NCI-H2171 (cell line): Measurements from ENCODE around the gene UBTD1.
"Not testable (repeated sequence)": the region's sequence is repeated elsewhere in the genome, so short reads cannot be mapped to it uniquely, and the experiment has no call there.

Experiments used
- DNase-seq: peaks from one replicate; lab custom pipeline; 2025; lab: John Stamatoyannopoulos, UW

The UBTD1 gene, protein sequence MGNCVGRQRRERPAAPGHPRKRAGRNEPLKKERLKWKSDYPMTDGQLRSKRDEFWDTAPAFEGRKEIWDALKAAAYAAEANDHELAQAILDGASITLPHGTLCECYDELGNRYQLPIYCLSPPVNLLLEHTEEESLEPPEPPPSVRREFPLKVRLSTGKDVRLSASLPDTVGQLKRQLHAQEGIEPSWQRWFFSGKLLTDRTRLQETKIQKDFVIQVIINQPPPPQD

DNA sequence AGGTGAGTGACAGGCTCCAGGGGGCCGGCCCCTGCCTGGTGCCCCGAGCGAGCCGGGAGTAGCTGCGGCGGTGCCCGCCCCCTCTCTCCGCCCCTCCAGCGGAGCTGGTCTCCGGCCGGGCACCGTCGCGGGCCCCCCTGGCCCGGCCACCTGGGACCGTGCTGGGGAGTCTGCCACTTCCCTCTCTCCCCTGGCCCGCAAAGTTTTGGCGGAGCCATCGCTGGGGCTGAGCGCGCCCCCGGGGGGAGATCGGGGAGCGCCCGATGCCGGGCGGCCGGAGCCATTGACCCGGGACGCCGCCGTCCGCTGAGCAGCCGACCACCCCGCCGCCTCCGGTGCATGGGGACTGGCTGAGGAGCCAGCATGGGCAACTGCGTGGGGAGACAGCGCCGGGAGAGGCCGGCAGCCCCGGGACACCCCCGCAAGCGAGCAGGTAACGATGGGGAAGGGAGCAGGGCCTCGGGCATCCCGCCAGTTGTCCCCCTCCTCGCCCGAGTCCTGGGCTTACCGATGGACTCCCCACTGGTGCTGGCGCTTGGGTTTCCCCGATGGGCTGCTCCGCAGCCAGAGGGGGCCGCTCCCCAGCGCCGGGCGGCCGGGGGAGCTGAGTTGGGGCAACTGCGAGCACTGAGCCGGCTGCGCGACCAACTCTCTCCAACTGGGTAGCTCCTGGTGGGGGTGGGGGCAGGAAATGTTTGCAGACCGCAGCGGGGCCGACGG, at the start of gene UBTD1:
TSS of gene UBTD1 (plus strand) at position 84 of the 720 bp plus-strand sequence. CDS start at position 364, 280 bp downstream.
- DNase-seq = no peak

DNA sequence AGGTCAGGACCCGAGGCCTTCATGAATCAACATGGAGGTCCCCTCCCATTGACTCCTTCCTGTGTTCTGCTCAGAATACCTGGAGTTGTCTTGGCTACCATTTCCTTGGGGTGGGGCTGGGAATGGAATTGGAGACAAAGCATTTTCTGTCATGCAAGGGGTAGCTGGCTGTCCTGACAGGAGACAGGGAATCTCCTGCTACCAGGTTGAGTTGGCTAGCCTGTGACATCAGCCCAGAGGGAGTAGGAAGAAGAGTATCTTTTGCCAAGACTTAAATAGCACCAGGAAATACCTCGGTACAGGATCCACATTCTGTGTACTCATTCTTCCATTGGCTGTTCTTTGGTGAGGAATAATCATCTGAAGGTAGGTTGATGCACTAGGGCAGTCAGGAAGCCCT, 47.9 kb upstream of the UBTD1 start:
- DNase-seq = no peak

DNA sequence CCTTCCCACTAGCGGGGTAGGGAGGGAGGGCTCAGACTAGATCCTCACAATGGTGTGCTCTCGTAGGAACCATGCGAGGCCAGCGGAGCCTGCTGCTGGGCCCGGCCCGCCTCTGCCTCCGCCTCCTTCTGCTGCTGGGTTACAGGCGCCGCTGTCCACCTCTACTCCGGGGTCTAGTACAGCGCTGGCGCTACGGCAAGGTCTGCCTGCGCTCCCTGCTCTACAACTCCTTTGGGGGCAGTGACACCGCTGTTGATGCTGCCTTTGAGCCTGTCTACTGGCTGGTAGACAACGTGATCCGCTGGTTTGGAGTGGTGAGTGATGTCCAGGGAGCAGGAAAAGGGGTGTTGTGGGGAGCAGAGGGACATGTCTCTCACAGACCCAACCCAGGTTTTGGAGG, 47.1 kb upstream of the UBTD1 start:
- no peak for DNase-seq

DNA sequence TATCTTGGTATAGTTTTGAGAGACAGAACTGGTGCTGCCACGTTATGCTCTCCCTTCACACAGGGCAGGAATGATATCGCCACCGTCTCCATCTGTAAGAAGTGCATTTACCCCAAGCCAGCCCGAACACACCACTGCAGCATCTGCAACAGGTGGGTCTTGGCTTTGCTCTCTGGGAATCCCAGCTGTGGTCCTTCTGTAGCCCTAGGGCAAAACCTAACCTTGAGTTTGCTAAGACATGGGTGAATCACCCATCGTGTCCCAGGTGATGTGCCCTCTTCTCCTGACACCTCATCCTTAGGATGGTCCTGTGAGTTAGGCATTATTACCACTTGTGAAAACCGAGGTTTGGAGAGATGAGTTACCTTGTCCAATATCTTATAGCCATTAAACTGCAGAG, 46.4 kb upstream of the UBTD1 start:
- no peak for DNase-seq

DNA sequence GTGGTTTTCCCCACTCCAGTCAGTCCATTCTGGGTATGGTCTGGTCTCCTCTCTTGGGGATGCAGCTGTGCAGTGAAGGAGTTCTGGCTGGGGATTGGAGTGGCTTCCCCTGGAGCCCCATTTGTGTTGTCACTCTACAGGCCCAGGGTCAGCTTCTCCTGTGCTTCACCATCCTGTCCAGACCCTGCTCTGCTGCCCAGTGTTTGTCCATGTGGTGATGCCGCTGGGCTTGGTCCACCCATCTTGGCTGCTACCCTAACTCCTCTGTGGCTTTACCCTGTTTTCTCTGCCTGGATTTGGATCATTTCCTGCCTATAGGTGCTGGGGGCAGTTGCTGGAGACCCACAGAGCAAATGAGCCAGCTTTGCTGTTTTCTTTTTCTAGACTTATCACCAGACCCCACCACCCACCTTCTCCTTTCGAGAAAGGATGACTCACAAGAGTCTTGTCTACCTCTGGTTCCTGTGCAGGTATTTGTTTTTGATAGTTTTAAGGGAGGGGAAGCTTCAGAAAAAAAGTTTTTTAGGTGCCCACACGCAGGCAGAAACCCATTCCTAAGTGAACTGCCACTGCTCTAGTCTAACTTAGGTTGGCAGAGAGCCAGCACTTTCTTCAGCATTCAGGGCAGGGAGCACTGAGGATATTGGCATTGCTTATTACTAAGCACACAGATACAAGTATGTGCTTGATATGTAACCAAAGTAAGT, 44.2 kb upstream of the UBTD1 start:
- no peak for DNase-seq

DNA sequence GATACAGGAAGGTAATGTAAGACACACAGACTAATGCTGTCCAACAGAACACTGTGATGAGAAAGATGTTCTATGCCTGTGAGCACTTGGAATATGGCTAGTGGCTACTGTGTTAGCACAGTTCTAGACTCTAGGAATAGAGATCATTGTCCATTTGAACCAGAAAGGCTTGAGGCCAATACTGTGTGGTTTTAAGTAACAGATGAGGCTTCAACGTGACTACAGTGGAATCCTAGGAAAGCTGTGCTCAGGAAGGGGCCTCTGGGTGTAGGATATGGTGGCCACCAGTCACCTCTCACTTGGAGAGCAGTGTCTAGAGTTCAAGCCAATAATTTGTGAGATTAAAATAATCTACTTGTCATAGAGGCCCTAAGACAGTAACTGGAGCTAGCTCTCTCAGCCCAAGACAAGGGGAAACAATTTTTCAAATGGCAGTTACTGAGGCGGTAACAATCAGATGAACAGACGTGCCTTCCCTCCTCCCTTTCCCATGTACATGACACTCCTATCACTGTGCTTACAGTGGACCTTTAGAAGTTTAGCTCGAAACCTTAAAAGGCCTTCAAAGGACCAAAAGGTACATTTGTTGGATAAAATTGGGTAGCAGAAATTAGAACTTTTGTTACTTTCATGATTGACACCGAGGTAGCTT, 42.6 kb upstream of the UBTD1 start:
- no peak for DNase-seq

DNA sequence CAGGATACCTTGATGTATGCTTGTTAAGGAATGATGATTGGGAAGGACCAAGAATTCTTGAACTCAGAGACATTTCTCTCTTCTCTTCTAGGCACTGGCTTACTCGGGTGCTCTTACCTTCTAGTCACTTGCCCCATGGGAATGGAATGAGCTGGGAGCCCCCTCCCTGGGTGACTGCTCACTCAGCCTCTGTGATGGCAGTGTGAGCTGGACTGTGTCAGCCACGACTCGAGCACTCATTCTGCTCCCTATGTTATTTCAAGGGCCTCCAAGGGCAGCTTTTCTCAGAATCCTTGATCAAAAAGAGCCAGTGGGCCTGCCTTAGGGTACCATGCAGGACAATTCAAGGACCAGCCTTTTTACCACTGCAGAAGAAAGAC, 42.0 kb upstream of the UBTD1 start:
- DNase-seq = no peak

DNA sequence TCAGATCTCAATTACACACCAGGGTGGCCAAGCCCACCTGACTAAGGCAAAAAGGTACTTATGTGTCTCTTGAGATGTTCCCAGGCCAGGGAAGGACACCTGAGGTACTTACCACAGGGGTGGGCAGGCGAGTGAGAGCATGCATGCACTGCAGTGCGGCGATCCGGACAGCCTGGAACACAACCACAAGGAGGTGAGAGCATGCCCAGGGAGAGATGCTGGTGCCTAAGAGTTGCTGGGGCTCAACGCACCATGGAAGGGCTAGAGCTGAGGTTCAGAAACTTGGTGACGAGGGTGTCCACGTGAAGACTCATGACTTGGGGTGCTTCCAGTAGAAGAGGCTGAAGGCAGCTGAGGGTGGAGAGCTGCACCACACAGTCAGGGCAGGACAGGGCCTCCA, 39.6 kb upstream of the UBTD1 start:
- DNase-seq = no peak

DNA sequence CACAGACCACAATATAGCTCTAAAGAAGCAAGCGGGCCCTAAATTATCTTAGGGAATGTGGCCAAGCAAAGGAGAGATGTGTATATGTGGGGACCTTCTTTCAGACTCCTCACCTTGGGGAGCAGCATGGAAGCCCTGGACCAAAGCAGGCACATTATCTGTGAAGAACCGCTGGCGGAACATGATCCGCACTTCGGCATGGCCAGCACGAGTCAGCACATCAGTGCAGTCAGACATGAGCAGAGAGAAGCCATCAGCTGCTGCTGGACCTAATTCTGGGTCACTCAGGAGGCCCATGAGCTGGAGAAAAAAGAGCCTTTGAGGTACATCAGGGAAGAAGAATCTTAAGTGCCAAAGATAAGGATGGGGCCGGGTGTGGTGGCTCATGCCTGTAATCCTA, 38.8 kb upstream of the UBTD1 start:
- DNase-seq = no peak

DNA sequence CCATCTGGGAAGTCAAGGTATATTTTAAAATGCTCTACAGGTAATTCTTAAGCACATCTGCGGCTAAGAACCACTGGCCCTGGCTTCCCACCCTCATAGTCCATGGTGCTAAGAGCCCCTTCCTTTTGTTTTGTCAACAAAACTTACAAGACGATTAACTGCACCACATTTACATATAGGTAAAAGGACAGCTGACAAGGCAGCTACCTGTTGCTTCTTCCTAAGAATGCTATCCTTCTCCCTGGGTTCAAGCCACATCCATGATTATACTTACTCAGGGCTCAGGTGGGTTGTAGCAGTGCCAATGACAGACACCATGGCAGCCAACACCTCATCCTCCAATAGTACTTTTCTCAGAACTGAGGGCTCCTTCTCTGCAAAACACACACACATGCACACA, 36.4 kb upstream of the UBTD1 start:
- no peak for DNase-seq

DNA sequence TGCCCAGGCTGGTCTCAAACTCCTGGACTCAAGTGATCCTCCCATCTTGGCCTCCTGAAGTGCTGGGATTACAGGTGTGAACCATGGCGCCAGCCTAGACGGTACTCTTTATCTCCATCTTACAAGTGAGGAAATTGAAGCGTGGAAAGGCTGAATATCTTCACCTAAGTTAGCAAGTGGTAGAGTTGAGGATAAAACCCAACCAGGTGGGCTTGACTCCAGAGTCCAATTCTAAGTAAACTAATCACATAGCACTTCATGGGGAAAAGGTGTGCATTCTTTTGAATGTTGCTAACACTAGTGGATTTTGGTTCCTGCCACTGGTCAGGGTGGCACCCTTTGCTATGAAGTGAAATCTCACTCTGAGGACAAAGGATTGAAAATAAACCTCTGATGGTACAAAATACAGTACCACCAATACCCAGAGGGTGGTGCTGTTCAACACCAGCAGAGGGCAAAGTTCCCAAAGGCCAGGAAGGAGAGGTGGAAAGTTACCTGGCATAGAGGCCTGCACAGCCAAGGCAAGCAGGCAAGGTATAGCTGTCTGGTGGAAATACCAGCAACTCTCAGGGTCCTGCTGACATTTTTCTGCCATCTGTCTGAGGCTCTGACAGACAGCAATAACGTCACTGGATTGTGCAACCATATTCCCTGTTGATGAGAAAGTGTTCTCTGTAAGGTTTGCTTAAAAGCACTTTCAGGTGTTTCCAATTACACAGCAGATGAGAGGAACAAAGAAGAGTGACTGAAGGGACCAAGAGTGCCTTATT, 35.2 kb upstream of the UBTD1 start:
- DNase-seq = peak; percentile 37

DNA sequence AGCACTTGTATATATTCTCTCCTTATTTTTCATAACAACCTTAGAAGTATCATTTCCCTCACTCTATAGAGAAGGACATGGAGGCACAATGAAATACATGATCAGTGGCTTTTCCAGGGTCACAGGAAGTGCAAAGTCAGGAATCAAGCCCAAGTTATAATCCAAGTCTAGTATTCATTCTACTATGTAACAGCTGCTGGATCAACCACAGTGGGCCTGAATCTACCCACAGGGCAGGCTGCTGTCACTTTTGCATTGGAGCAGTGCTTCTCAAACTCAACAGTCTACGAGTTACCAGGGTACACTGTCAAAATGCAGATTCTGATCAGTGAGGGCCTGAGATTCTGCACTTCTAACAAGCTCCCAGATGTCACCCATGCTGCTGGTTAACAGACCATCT, 34.5 kb upstream of the UBTD1 start:
- no peak for DNase-seq

DNA sequence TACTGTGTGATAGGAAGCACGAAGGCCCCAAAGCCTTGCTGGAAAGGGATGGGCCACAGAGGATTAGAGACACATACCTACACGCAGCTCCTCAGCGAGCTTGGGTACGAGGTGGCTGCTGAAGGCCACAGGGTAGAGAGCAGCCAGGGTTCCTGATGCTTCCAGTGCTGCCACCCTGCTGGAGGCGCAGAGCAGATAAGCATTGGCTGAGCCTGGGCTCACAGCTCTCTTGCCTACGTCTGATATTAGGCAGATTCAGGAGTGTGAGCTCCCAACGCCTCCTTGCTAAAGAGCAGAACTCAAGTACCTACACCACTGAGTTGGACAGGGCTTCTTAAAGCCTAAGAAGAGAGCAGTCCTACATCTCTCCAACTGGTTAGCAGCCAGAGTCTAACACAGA, 32.7 kb upstream of the UBTD1 start:
- DNase-seq = no peak

DNA sequence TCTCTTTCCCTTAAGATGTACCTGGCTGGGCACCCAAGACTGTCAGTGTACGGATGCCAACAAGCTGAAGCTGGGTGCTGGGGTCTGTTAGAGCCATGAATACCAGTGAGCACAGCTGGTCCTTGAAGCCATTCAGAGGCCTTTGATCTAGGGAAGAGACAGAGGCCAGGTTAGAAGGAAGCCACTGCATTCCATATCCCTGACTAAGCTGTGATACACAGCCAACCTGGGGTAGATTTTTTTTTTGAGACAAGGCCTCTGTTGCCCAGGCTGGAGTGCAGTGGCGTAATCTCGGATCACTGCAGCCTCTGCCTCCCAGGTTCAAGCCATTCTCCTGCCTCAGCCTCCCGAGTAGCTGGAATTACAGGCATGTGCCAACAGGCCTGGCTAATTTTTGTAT, 32.0 kb upstream of the UBTD1 start:
- DNase-seq = no peak

DNA sequence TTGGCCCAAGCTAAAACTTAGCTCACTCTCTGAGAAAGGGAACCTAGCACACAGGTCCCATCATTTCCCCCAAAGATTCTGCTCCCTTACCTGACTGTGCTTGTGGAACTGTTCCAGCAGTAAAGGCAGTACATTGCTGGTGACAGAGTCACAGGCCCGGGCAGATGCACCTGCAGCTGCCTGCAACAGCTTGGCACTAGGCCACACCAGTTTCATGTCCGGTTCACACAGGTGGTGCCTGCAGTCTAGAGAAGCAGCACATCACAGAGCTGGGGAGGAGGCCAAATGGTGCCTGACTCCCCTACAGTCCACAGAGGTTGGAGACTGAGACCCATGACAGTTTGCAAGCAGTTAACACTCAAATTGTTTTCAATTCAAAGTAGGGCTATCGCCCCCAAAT, 30.6 kb upstream of the UBTD1 start:
- DNase-seq = no peak

DNA sequence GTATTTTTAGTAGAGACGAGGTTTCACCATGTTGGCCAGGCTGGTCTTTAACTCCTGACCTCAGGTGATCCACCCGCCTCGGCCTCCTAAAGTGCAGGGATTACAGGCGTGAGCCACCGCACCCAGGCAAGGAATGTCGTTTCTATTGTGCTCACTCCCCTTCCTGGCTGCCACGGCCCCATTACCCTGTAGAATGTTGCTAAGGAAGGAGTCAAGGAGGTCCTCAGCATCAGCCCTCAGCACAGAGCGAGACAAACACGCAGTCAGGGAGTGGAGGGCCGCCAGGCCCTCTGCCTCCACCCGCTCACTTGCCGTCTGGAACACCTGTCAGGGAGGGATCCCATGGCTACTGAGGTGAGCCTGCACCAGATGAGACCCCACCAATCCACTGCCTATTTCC, 29.9 kb upstream of the UBTD1 start:
- DNase-seq = not testable (repeated sequence)

DNA sequence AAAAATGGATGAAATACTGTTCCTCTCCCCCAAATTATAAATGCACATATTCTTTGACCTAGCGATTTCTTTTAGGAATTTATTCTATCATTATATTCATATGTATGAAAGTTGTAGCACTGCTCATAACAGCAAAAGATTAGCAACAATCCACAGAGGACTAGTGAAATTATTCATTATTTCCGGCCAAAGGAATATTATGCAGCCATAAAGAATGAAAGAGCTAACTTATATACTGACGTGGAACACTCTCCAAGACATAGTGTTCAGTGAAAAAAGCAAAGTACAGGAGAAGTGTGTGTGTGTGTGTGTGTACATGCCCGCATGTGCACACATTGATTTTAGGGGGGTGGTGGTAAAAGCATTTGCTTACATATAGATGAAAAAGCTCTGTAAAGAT, 23.8 kb upstream of the UBTD1 start:
- DNase-seq = no peak

DNA sequence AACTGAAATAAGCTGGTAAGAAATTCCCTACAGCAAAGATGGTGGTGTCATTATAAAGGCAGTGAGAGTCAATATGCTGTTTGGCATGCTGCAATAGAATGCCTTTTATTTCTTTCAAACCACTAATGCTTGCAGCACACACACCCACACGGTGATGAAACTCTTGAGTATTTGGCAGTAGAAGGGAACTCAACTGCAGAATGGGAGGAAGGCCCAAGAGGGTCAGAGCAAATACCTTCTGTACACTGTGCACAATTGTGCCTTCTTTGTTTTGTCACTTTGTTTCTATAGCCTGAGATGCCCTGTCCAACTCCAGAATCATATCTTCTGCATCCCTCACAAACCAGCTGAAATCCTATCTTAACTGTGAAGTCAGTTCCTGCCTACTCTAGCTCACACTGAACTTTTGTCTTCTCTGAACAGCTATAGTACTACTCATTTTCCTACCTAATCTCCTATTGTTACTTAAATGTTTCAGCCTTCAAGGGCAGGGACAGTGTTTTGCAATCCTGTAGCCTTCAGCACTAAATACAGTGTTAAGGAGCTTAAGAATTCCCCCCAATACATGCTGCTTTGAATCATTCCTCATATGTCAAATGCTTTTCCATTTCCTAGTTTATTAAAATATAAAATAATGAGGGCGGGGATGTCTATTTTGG, 22.7 kb upstream of the UBTD1 start:
- DNase-seq = no peak

DNA sequence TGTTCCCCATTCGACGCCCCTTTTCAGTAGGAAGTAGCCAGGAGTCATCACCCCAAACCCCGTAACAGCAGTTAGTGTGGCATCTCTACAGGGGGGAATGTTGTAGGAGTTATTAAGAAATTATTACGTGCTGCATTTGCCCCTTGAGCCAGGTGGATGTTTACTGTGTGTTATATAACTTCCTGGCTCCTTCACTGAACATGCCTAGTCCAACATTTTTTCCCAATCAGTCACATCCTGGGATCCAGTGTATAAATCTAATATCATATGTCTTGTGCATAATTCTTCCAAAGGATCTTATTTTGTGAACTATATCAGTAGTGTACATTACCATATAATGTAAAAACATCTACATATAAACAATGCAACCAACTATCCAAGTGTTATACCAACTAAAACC, 19.3 kb upstream of the UBTD1 start:
- DNase-seq = not testable (repeated sequence)

DNA sequence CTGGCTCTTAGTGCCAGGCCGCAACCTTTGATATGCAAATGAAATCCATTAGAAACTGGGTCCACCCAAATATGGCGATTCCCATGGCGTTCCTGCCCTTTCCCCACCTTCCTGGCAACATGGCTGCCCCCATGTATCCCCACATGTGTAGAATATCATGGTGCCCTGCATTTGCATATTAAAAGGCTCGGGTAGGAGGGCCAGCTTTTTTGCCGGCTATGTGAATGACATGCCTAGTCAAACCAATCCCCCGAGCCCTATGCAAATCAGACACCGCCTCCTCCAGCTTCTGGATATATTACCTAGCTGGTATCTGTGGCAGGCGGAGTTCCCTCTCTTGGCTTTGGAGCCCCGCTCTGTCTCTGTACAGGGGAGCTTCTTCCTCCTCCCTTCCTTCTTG, 18.8 kb upstream of the UBTD1 start:
- no peak for DNase-seq

DNA sequence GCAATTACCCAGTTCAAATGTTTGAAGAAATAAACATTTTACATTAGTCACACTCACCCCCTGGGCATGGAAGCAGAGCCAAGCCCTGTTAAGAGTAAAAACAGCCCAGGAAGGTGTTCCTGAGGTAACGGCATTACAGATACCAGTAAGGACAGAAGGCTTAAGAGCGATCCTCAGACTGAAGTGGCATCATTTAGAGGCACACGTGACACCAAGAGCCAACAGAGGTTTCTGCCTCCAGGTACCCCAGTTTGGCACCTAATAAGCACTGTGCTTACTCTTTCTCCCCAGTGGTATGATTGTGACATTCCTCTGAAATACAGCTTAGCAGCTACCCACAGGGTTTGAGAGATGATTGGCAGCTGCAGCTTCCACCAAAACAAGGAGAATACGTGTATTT, 17.7 kb upstream of the UBTD1 start:
- DNase-seq = no peak

DNA sequence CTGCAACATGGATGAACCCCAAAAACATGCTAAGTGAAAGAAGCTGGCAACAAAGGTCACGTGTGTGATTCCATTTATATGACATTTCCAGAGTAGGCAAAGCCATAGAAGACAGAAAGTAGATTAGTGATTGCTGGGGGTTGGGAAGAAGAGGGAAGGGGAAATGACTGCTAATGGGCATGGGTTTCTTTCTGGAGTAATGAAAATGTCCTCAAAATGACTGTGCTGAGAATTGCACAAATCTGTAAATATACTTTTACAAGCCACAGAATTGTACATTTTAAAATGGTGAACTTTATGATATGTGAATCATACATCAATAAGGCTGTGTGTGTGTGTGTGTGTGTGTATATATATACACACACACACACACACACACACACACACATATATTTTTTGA, 16.3 kb upstream of the UBTD1 start:
- DNase-seq = no peak
